Cardiac muscle cell (in vitro differentiated cells and primary cell): Measurements from ENCODE around the gene GUCA2B. TPM values are rescaled to one million over a fixed set of nuclear protein-coding genes. Genes with fewer than 3 reads are reported as not detected.

Experiments
- DNase-seq, 2 donors: peaks; one replicate each; pipeline versions ENCODE4 v3.0.0 to v3.0.0-alpha.2; 2010 to 2017; ENCODE audit warnings: low read depth in 1 of 2, low spot score in 1 of 2
- H3K27ac ChIP-seq: fragments of 200-600 bp; sonication (generic); 2 replicates; pipeline ENCODE4 v1.5.1; 2016
- H3K27me3 ChIP-seq: fragments of 200-600 bp; sonication (generic); 2 replicates; pipeline ENCODE4 v1.6.0; 2016; ENCODE audit warnings: control low read depth
- H3K36me3 ChIP-seq: fragments of 200-600 bp; sonication (generic); 2 replicates; pipeline ENCODE4 v1.5.1; 2016; ENCODE audit warnings: control low read depth
- H3K4me1 ChIP-seq: fragments of 200-600 bp; sonication (generic); 2 replicates; pipeline ENCODE4 v1.8.1; 2017; ENCODE audit warnings: low read depth, mild to moderate bottlenecking, mixed run types
- H3K4me3 ChIP-seq: fragments of 200-600 bp; sonication (generic); 2 replicates; pipeline ENCODE4 v1.5.1; 2016; ENCODE audit warnings: mild to moderate bottlenecking
- H3K9me3 ChIP-seq: fragments of 200-600 bp; sonication (generic); 2 replicates; pipeline ENCODE4 v1.5.1; 2017; ENCODE audit warnings: low read depth, mild to moderate bottlenecking, control low read depth
- polyA plus RNA-seq: library from polyadenylated mRNA; unstranded; fragments of >200 nt; fragmentation: Nextera tagmentation; extraction: Ambion mirVana; gene quantifications from 2 replicates; pipeline ENCODE4 v1.2.1, GENCODE V29; 2016
- total RNA-seq: library from RNA; depleted of rRNA; stranded (reverse); fragments of >200 nt; gene quantifications from 2 replicates; pipeline ENCODE4 v1.2.3, GENCODE V29; 2016
- TF ChIP-seq, protein P1 (sequence below): IDR thresholded peaks from 2 replicates; pipeline ENCODE4 v1.5.1; 2012; ENCODE audit warnings: low read depth, mild to moderate bottlenecking, low read length

The GUCA2B gene
- total and polyA plus RNA-seq, 2 experiments from 2014 or later, result not detected

DNA sequence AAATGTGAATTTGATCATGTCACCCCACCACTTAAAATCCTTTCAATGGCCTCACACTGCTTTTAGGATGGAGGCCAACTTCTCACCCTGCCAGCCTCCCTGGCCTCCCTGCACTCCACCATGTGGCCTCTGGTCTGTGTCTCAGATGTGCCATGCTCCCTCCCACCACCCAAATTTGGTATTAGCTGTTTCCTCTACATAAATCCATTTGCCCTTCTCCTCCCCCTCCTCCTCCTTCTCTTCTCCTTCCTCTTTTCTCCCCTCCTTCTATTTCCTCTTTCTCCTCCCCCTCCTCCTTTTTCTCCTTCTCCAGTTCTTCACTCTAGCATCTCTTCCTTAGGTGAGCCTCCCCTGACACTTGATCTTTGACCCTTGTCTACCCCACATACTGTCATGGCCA lies 16.7 kb upstream of the GUCA2B start:
- Histone ChIP-seq H3K9me3 (no peaks in the 10 kb centered on the region), H3K27ac (no peak overlapping the region), H3K27me3 (no peaks in the 10 kb centered on the region), H3K4me3 (no peak overlapping the region), H3K36me3 (no peaks in the 10 kb centered on the region), H3K4me1 (no peaks in the 10 kb centered on the region)
- TF ChIP-seq, protein P1, sequence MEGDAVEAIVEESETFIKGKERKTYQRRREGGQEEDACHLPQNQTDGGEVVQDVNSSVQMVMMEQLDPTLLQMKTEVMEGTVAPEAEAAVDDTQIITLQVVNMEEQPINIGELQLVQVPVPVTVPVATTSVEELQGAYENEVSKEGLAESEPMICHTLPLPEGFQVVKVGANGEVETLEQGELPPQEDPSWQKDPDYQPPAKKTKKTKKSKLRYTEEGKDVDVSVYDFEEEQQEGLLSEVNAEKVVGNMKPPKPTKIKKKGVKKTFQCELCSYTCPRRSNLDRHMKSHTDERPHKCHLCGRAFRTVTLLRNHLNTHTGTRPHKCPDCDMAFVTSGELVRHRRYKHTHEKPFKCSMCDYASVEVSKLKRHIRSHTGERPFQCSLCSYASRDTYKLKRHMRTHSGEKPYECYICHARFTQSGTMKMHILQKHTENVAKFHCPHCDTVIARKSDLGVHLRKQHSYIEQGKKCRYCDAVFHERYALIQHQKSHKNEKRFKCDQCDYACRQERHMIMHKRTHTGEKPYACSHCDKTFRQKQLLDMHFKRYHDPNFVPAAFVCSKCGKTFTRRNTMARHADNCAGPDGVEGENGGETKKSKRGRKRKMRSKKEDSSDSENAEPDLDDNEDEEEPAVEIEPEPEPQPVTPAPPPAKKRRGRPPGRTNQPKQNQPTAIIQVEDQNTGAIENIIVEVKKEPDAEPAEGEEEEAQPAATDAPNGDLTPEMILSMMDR, result no peak
- no peak for DNase-seq

- H3K9me3 ChIP-seq, result no peaks in the 10 kb centered on the region
- DNase-seq, result no peak
- no peaks in the 10 kb centered on the region for H3K36me3 ChIP-seq
- no peak overlapping the region for H3K4me3 ChIP-seq
- TF ChIP-seq, protein P1, result no peak
- H3K27ac ChIP-seq, result no peak overlapping the region
- no peaks in the 10 kb centered on the region for H3K4me1 ChIP-seq
- H3K27me3 ChIP-seq, result no peaks in the 10 kb centered on the region
These were observed 15.4 kb upstream of the GUCA2B start for GRCh38 chr1:42137766-42138165.

GRCh38 chr1:42138586-42138985 lies 14.6 kb upstream of the GUCA2B start:
- Histone ChIP-seq H3K27me3 (no peaks in the 10 kb centered on the region), H3K36me3 (no peaks in the 10 kb centered on the region), H3K4me1 (no peaks in the 10 kb centered on the region), H3K27ac (no peak overlapping the region), H3K9me3 (no peaks in the 10 kb centered on the region), H3K4me3 (no peak overlapping the region)
- TF ChIP-seq, protein P1, result no peak
- no peak for DNase-seq

GRCh38 chr1:42139444-42139843 lies 13.8 kb upstream of the GUCA2B start:
- DNase-seq, result no peak
- TF ChIP-seq, protein P1, result no peak
- H3K27me3 ChIP-seq, result no peaks in the 10 kb centered on the region

DNA sequence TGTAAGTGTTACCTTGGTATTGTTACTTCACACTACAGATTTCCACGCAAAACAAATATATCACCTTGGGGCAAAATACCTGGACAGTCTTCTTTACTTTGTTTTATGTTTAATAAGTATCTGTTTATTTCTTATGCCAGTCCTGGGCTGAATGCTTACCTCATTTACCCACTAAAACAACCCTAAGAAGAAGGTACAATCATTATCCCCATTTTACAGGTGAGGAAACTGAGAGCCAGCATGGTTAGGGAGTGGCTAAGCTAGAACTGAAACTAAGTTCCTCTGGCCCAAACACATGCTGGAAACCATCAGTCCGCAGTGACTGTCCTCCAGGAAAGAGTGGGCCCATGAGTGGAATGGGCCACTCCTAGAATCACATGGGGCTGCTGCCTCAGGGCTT lies 13.0 kb upstream of the GUCA2B start:
- H3K27ac ChIP-seq, result no peak overlapping the region
- H3K27me3 ChIP-seq, result no peaks in the 10 kb centered on the region
- H3K9me3 ChIP-seq, result no peaks in the 10 kb centered on the region
- H3K4me1 ChIP-seq, result no peaks in the 10 kb centered on the region
- no peak overlapping the region for H3K4me3 ChIP-seq
- no peak for DNase-seq
- TF ChIP-seq, protein P1, result no peak
- H3K36me3 ChIP-seq, result no peaks in the 10 kb centered on the region

More at GRCh38 chr1:42139444-42139843, 13.8 kb upstream of the GUCA2B start:
- Histone ChIP-seq H3K4me1 (no peaks in the 10 kb centered on the region), H3K9me3 (no peaks in the 10 kb centered on the region), H3K36me3 (no peaks in the 10 kb centered on the region), H3K27ac (no peak overlapping the region), H3K4me3 (no peak overlapping the region)

- H3K9me3 ChIP-seq, result no peaks in the 10 kb centered on the region
- TF ChIP-seq, protein P1, result no peak
- no peaks in the 10 kb centered on the region for H3K4me1 ChIP-seq
- no peaks in the 10 kb centered on the region for H3K27me3 ChIP-seq
- H3K4me3 ChIP-seq, result no peak overlapping the region
- H3K36me3 ChIP-seq, result no peaks in the 10 kb centered on the region
- H3K27ac ChIP-seq, result no peak overlapping the region
- no peak for DNase-seq
These were observed 11.2 kb upstream of the GUCA2B start for GRCh38 chr1:42141978-42142377.
